SK-N-MC (cell line): ENCODE results near the gene EFNB1.

ENCODE experiments used
- DNase-seq: peaks from one replicate; pipeline ENCODE4 v3.0.0-alpha.2; 2011; ENCODE audit warnings: low read depth, low spot score
- H3K27ac ChIP-seq: fragments of 200-600 bp; sonication (generic); 2 replicates; pipeline ENCODE4 v1.5.1; 2016; ENCODE audit warnings: mixed run types
- H3K36me3 ChIP-seq: fragments of 200-600 bp; sonication (generic); 2 replicates; pipeline ENCODE4 v1.6.1; 2017; ENCODE audit warnings: antibody characterized with exemption, low read length, mixed read lengths; ENCODE audit not compliant: insufficient read depth
- H3K4me3 ChIP-seq: fragments of 200-600 bp; sonication (generic); 2 replicates; pipeline ENCODE4 v1.5.1; 2016
- H3K9ac ChIP-seq: fragments of 200-600 bp; sonication (generic); 2 replicates; pipeline ENCODE4 v1.8.0; 2017; ENCODE audit warnings: mixed run types, mixed read lengths; ENCODE audit not compliant: insufficient read length
- H3K9me3 ChIP-seq: fragments of 200-600 bp; sonication (generic); 2 replicates; pipeline ENCODE4 v1.6.1; 2017; ENCODE audit warnings: low read depth, mild to moderate bottlenecking, antibody characterized with exemption, low read length, moderate library complexity, mixed read lengths
- EZH2 ChIP-seq: fragments of 200-600 bp; sonication (generic); IDR thresholded peaks from one replicate; pipeline ENCODE4 v1.6.1; 2017; ENCODE audit warnings: antibody characterized with exemption
- FOXP2 ChIP-seq: optimal IDR thresholded peaks from 2 replicates; pipeline ENCODE3; 2011; ENCODE audit warnings: mild to moderate bottlenecking, moderate library complexity; ENCODE audit not compliant: insufficient read depth; ENCODE audit errors: extremely low read length, control extremely low read depth
- POLR2AphosphoS5 ChIP-seq: IDR thresholded peaks from 2 replicates; pipeline ENCODE4 v1.6.1; 2012; ENCODE audit warnings: mild to moderate bottlenecking, low read depth, low read length, borderline replicate concordance

The EFNB1 gene

DNA sequence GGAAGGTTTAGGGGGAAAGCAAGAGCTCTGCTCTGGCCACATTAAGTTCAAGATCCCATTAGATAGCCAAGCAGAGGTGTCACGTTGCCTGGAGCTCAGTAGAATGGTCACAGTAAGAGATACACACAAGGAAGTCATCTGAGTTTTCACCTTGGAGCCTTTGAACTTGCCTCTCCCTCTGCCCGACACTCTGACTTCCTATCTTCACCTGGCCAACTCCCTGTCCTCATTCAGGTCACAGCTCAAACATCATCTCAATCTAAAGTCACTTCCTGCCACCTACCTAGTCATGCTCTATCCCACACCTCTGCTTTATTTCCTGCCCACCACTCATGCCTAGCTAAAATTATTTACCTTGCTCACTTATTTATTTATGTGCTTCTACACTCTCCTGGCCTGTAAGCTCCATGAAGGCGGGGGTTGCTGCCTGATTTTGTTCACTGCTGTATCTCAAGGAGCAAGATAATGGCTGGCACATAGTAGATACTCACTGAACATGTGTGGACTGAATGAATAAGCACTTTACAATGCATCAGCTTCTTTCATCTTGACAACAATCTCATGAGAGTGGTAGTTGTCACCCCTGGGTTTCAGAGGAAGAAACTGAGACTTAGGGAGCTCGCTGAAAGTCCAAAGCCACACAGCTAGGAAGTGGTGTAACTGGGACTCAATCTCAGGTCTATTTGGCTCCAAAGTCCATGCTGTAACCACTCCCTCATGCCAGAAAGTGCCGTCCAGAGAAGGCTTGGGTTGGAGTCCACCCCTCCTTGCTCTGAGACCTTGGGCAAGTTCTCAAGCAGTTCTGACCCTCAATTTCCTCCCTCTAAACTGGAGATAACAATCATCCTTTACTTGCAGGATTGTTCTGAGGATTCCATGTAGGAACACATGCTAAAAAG lies 40.3 kb downstream of the EFNB1 start:
- Histone ChIP-seq H3K4me3 (no peak overlapping the region), H3K36me3 (no peaks in the 10 kb centered on the region), H3K27ac (no peak overlapping the region), H3K9ac (no peak overlapping the region), H3K9me3 (no peaks in the 10 kb centered on the region)
- DNase-seq: no peak
- TF ChIP-seq EZH2 (no peak), FOXP2 (no peak), POLR2AphosphoS5 (no peak)

DNA sequence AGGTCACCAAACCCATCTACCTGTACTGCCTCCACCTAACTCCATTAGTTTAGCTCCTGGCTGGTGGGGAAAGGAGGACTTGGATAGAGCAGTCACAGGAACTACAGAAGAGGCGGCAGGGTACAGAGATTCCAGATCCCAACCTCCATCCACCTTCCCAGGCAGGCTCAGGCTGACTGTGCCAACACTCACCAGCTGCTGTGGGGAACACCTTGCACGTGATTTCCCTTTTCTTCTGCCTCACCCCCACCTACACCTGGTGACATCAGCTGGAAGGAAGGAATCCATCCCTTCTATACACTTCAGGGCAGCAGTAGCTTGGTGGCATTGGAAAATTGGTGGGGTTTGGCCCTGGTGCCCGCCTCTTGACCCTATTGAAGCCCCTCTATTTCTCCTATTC lies 41.5 kb downstream of the EFNB1 start:
- DNase-seq: no peak
- Histone ChIP-seq H3K9ac (no peak overlapping the region), H3K4me3 (no peak overlapping the region), H3K9me3 (no peaks in the 10 kb centered on the region), H3K36me3 (no peaks in the 10 kb centered on the region), H3K27ac (no peak overlapping the region)
- TF ChIP-seq EZH2 (no peak), POLR2AphosphoS5 (no peak)

DNA sequence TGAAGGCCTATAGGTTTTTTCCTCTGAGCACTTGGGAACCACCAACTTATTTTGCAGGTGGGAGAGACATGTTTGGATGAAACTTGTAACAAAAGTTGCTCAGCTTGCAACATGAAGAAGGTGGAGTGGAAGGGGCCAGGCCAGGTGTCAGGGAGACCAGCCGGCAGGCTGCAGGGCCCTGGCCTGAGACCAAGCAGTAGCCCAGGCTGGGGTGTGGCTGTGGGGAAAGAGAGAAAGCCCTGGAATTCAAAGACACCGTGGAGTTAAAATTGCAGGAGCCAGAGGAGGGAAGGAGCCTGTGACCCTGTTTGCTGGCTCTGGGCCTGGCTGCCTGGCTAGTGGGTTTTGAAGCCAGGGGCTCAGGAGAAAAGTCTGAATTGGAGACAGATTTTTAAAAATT lies 43.4 kb downstream of the EFNB1 start:
- Histone ChIP-seq H3K9ac (no peak overlapping the region), H3K9me3 (no peaks in the 10 kb centered on the region), H3K27ac (no peak overlapping the region), H3K4me3 (no peak overlapping the region), H3K36me3 (no peaks in the 10 kb centered on the region)
- TF ChIP-seq POLR2AphosphoS5: no peak
- no peak for TF ChIP-seq EZH2
- no peak for TF ChIP-seq FOXP2
- no peak for DNase-seq

DNA sequence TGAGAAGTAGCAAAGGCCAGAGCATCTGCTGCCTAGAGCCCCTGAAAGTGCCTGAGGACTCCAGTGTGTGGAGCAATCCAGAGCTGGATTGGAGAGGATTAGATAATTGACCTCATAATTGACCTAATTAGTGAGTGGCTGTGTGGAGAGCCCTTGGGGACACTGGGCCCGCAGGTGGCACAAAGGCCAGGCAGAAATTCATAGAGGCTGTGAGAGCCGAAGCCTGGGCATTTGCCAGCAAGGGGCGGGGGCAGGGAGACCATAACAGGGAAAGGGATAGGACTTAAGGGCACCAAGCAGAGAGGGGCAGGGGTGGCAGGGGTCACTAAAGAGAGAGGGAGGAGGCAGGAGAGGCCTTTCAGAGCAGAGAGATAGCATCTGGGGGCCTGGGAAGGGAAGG lies 45.3 kb downstream of the EFNB1 start:
- no peaks in the 10 kb centered on the region for H3K9me3 ChIP-seq
- no peak for DNase-seq
- TF ChIP-seq EZH2 (no peak), FOXP2 (no peak), POLR2AphosphoS5 (no peak)
- no peaks in the 10 kb centered on the region for H3K36me3 ChIP-seq
- H3K9ac ChIP-seq: no peak overlapping the region
- H3K27ac ChIP-seq: no peak overlapping the region
- no peak overlapping the region for H3K4me3 ChIP-seq

DNA sequence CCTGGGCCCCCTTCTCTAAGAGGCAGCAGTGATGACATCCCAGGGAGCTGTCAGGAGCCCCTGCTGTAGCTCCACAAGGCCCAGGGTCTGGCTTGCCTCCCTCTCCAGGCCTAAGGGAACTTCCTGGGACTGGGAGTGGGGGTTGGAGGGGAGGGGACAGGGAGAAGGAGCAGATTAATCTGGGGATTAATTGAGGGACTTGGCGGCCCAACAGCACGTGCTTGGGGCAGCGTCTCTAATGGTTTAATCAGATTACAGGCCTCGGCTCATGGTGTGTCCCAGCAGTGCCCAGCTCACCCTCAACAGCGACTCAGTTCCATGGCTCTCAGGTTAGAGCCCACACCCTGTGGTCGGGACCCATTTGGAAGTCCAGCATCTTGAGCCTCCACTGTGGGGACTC lies 47.9 kb downstream of the EFNB1 start:
- Histone ChIP-seq H3K9ac (no peak overlapping the region), H3K27ac (no peak overlapping the region), H3K36me3 (no peaks in the 10 kb centered on the region), H3K4me3 (no peak overlapping the region), H3K9me3 (no peaks in the 10 kb centered on the region)
- TF ChIP-seq POLR2AphosphoS5 (no peak), FOXP2 (no peak), EZH2 (no peak)
- no peak for DNase-seq

DNA sequence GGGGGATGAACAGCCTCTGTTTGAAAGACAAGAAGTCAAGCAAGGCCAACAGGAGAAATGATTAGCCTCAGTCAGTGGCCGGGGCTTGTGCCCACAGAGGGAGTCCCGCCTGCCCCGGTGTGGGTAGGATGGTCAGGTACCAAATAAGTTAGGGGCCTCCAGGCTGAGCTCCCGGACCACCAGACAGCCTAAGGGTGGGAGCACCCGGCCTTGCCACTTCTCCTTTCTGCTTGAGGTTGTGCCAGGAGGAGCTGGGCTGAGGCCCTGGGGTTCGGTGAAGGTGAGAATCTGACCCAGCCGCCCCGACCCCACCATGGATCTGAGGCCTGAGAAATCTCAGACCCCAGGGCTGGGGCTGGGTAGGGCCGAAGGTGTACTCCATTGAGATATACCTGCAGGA lies 48.8 kb downstream of the EFNB1 start:
- no peak for TF ChIP-seq EZH2
- no peak for TF ChIP-seq POLR2AphosphoS5
- TF ChIP-seq FOXP2: no peak
- Histone ChIP-seq H3K27ac (no peak overlapping the region), H3K9ac (no peak overlapping the region), H3K36me3 (no peaks in the 10 kb centered on the region), H3K9me3 (no peaks in the 10 kb centered on the region), H3K4me3 (no peak overlapping the region)
- no peak for DNase-seq

DNA sequence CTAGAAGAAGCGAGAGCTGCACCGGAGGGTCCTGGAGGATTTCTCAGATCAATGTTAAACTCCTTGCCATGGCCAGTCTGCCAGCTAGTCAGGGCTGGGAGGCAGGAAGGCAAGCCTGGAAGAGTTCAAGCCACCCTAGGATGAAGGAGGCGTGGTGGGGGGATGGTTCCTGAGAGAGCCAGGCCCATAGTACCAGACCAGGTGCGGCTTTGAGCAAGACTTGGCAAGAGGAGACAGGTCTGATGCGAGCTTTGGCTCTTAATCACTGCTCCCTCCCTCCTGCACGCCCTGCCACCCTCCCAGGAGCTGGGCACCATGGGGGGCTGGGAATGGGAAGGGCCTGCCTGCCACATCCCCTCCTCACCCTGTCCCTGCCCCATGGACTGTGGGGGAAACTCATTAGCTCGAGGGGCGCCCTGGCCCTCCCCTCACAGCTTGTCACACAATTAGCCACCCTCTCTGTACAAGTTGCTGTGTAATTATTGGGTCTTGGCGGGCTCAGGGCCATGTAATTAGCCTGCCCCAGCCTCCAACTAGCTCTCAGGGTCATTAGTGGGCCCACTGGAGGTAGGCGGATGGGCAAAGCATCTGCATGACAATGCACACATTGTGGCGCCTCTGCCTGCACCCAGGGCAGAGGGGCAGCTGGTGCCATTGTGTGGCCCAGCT lies 50.3 kb downstream of the EFNB1 start:
- H3K9me3 ChIP-seq: no peaks in the 10 kb centered on the region
- DNase-seq: no peak
- no peaks in the 10 kb centered on the region for H3K36me3 ChIP-seq
- no peak for TF ChIP-seq EZH2
- no peak for TF ChIP-seq POLR2AphosphoS5
- no peak for TF ChIP-seq FOXP2
- H3K9ac ChIP-seq: no peak overlapping the region
- no peak overlapping the region for H3K27ac ChIP-seq
- H3K4me3 ChIP-seq: no peak overlapping the region

DNA sequence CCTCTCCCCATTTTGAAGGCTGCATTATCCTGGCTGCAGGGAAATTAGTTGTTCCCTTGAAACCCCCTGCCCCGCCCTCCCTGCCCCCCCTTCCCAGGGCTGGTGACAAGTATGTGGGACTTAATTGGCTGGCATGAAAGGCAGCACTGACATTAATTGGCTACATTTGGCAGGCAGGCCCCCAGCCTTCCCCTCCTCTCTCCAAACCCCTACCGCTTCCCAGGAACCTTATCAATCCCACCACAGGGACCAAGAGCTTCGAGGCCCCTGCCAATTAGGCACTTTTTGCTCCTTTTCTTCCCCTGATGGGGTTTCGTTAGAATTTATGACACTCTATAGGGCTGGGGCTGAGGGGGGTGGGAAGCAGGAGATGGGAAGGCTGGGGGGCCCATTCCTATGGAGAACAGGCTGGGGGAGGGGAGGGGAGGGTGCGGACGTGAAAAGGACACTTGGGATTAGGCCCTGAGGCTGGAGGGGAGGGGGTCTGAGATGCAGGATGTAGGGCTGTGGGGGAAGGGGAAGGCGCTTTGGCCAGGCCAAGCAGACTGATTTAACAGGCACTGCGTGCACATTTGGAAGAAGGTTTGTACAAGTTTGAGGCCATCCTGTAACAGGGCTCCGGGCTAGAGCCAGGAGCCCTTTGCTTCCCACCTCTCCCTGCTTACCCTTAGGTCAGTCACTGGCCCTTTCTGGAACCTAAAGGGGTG lies 52.2 kb downstream of the EFNB1 start:
- Histone ChIP-seq H3K27ac (no peak overlapping the region), H3K9ac (no peak overlapping the region), H3K9me3 (no peaks in the 10 kb centered on the region)

More for the DNA sequence above, 52.2 kb downstream of the EFNB1 start:
- TF ChIP-seq POLR2AphosphoS5: no peak
- TF ChIP-seq EZH2: no peak
- TF ChIP-seq FOXP2: no peak
- H3K36me3 ChIP-seq: no peaks in the 10 kb centered on the region
- no peak for DNase-seq
- no peak overlapping the region for H3K4me3 ChIP-seq
